Chondrocyte (in vitro differentiated cells): ENCODE data around the gene NPHP4. TPM values are rescaled to one million over a fixed set of nuclear protein-coding genes. Genes with fewer than 3 reads are reported as not detected.
"Not testable (repeated sequence)": the region's sequence is repeated elsewhere in the genome, so short reads cannot be mapped to it uniquely, and the experiment has no call there.

Experiments
- DNase-seq: peaks from one replicate; pipeline ENCODE4 v3.0.0; 2021; ENCODE audit warnings: mixed read lengths, low spot score
- H3K27ac Mint-ChIP-seq: one replicate; pipeline ENCODE4 v1.8.0; 2021; ENCODE audit warnings: mild to moderate bottlenecking, moderate library complexity, mixed read lengths; ENCODE audit not compliant: unreplicated experiment
- H3K27me3 Mint-ChIP-seq: 2 replicates; pipeline ENCODE4 v1.8.0; 2021; ENCODE audit warnings: low read depth, mixed read lengths
- H3K36me3 Mint-ChIP-seq: 2 replicates; pipeline ENCODE4 v1.8.0; 2021; ENCODE audit warnings: low read depth, mixed read lengths
- H3K4me1 Mint-ChIP-seq: 2 replicates; pipeline ENCODE4 v1.8.0; 2021; ENCODE audit warnings: low read depth, mild to moderate bottlenecking, mixed read lengths
- H3K4me3 Mint-ChIP-seq: one replicate; pipeline ENCODE4 v1.8.0; 2021; ENCODE audit warnings: mild to moderate bottlenecking, moderate library complexity, mixed read lengths; ENCODE audit not compliant: unreplicated experiment
- H3K9me3 Mint-ChIP-seq: 2 replicates; pipeline ENCODE4 v1.8.0; 2021; ENCODE audit warnings: low read depth, mixed read lengths
- CTCF ChIP-seq: fragments of 200-600 bp; sonication (generic); IDR thresholded peaks from 2 replicates; pipeline ENCODE4 v1.5.0; 2021; ENCODE audit warnings: antibody characterized with exemption, mild to moderate bottlenecking, moderate library complexity
- total RNA-seq: library from RNA; stranded (reverse); gene quantifications from 3 replicates; pipeline ENCODE4 v1.2.1, GENCODE V29; 2021

NPHP4 gene
- total RNA-seq, 1 donor from 2014 or later, result 8.7 TPM

- H3K27me3 Mint-ChIP-seq, result peaks cover 1% of the 10 kb centered on the region
Observed at GRCh38 chr1:5855196-5855897, 136.9 kb downstream of the NPHP4 start.

GRCh38 chr1:5854754-5855153, 137.5 kb downstream of the NPHP4 start:
- Mint-ChIP-seq H3K9me3 (no peaks in the 10 kb centered on the region), H3K4me1 (peaks cover 5% of the 10 kb centered on the region), H3K27ac (no peak overlapping the region), H3K4me3 (no peak overlapping the region), H3K27me3 (peaks cover 1% of the 10 kb centered on the region), H3K36me3 (no peaks in the 10 kb centered on the region)
- no peak for DNase-seq
- no peak for TF ChIP-seq CTCF

More at GRCh38 chr1:5855196-5855897, 136.9 kb downstream of the NPHP4 start:
- peaks cover 5% of the 10 kb centered on the region for H3K4me1 Mint-ChIP-seq
- no peak overlapping the region for H3K4me3 Mint-ChIP-seq
- no peaks in the 10 kb centered on the region for H3K9me3 Mint-ChIP-seq
- no peak for DNase-seq
- TF ChIP-seq CTCF, result no peak
- H3K27ac Mint-ChIP-seq, result no peak overlapping the region
- H3K36me3 Mint-ChIP-seq, result peaks cover 2% of the 10 kb centered on the region

GRCh38 chr1:5853858-5854257, 138.4 kb downstream of the NPHP4 start:
- not testable (repeated sequence) for H3K4me3 Mint-ChIP-seq, H3K4me1 Mint-ChIP-seq, H3K9me3 Mint-ChIP-seq, H3K27me3 Mint-ChIP-seq, H3K36me3 Mint-ChIP-seq, DNase-seq, H3K27ac Mint-ChIP-seq

GRCh38 chr1:5850503-5850902, 141.7 kb downstream of the NPHP4 start:
- TF ChIP-seq CTCF, result no peak
- peaks cover 5% of the 10 kb centered on the region for H3K4me1 Mint-ChIP-seq
- H3K27ac Mint-ChIP-seq, result no peak overlapping the region
- peaks cover 11% of the 10 kb centered on the region for H3K27me3 Mint-ChIP-seq
- H3K9me3 Mint-ChIP-seq, result no peaks in the 10 kb centered on the region
- DNase-seq, result no peak
- no peaks in the 10 kb centered on the region for H3K36me3 Mint-ChIP-seq
- H3K4me3 Mint-ChIP-seq, result no peak overlapping the region

GRCh38 chr1:5849550-5849949, 142.7 kb downstream of the NPHP4 start:
- no peak for DNase-seq
- Mint-ChIP-seq H3K27ac (no peak overlapping the region), H3K4me1 (peaks cover 5% of the 10 kb centered on the region), H3K9me3 (no peaks in the 10 kb centered on the region), H3K4me3 (no peak overlapping the region), H3K36me3 (no peaks in the 10 kb centered on the region), H3K27me3 (peaks cover 11% of the 10 kb centered on the region)
- no peak for TF ChIP-seq CTCF
